ENCODE data around the gene ST6GAL1.
A peak's percentile ranks its signal among the peaks of the same experiment; 100 is the strongest.

The ST6GAL1 gene

DNA sequence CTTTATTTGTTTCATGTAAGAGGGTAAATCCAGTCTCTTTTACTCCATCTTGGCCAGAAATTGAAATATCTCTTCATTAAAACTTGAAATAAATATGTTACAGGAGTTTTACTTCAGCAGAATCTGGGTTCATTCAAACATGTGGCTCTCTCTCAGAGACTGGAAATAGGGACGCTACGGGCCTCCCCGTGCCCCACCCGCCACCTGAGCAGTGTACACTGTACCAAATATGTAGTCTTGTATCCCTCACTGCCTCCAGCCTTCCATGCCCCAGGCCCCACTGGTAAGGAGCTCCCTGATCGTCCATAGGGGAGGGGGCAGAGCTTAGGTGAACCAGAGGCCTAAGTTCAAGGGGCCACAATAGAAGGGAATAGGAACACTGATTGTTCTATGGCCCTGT is 172.9 kb downstream of the ST6GAL1 start:
- Mint-ChIP-seq H3K36me3 (ENCODE audit: low read depth) (peaks cover 6% of the 10 kb centered on the region), H3K27me3 (ENCODE audit: low read depth) (no peaks in the 10 kb centered on the region), H3K9me3 (peaks cover 16% of the 10 kb centered on the region), H3K4me1 (peaks cover 12% of the 10 kb centered on the region), H3K27ac (peak overlapping the region in 1 of 3 experiments; percentile 96), H3K4me3 (no peak overlapping the region)
- TF ChIP-seq, protein P1, sequence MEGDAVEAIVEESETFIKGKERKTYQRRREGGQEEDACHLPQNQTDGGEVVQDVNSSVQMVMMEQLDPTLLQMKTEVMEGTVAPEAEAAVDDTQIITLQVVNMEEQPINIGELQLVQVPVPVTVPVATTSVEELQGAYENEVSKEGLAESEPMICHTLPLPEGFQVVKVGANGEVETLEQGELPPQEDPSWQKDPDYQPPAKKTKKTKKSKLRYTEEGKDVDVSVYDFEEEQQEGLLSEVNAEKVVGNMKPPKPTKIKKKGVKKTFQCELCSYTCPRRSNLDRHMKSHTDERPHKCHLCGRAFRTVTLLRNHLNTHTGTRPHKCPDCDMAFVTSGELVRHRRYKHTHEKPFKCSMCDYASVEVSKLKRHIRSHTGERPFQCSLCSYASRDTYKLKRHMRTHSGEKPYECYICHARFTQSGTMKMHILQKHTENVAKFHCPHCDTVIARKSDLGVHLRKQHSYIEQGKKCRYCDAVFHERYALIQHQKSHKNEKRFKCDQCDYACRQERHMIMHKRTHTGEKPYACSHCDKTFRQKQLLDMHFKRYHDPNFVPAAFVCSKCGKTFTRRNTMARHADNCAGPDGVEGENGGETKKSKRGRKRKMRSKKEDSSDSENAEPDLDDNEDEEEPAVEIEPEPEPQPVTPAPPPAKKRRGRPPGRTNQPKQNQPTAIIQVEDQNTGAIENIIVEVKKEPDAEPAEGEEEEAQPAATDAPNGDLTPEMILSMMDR (IDR thresholded peaks at IDR 0.05; ENCODE audit: unreplicated experiment in 3 of 3) = no peak

DNA sequence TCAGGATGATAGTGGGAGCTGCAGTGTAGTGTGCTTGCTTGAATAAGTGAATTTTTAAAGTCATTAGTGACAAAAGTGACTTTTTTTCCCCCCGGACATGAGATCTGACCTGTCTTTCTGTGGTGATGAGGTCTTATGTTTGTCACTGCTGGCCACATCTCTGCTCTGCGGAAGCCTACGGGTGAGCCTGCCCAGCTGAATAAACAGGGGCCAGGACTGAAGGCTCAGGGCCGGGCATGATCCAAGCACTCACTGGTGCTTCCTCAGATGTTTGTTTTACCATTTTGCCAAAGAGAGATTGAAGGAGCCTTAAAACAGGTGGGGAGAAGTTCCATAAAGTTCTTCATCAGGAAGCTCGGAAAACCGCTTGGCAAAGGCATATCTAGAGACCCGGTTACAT is 174.0 kb downstream of the ST6GAL1 start:
- H3K4me3 Mint-ChIP-seq = no peak overlapping the region
- TF ChIP-seq, protein P1 (IDR thresholded peaks at IDR 0.05; ENCODE audit: unreplicated experiment in 3 of 3) = no peak
- H3K36me3 Mint-ChIP-seq (ENCODE audit: low read depth) = no peaks in the 10 kb centered on the region
- H3K4me1 Mint-ChIP-seq = peaks cover 12% of the 10 kb centered on the region
- peaks cover 5% of the 10 kb centered on the region for H3K9me3 Mint-ChIP-seq
- H3K27me3 Mint-ChIP-seq (ENCODE audit: low read depth) = no peaks in the 10 kb centered on the region
- H3K27ac Mint-ChIP-seq = peak overlapping the region in 2 of 3 experiments; percentile 32 to 78

DNA sequence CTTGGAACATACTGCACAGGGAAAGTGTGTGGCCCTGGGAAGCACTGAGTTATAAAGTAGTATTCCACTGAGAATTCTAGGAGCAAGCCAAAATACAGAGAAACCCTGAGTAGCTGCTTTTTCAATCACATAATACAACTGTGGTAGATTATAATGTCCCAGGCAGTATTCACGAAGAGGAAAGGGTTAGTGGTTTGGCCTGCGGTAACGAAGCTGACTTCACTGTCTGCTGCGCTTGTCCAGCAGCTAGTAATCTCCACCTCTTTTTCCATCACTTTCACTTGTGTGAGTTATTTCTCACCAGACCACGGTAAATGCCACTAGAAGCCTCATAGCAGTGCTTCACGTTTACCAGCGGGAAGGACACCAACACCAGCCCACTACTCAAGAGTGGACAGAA is 174.6 kb downstream of the ST6GAL1 start:
- Mint-ChIP-seq H3K27me3 (ENCODE audit: low read depth) (no peaks in the 10 kb centered on the region), H3K27ac (peak overlapping the region in 2 of 3 experiments; percentile 78 to 86), H3K9me3 (no peaks in the 10 kb centered on the region), H3K4me3 (peak overlapping the region in 1 of 3 experiments; percentile 44), H3K36me3 (ENCODE audit: low read depth) (no peaks in the 10 kb centered on the region), H3K4me1 (peaks cover 12% of the 10 kb centered on the region)
- TF ChIP-seq, protein P1 (IDR thresholded peaks at IDR 0.05; ENCODE audit: unreplicated experiment in 3 of 3) = no peak

DNA sequence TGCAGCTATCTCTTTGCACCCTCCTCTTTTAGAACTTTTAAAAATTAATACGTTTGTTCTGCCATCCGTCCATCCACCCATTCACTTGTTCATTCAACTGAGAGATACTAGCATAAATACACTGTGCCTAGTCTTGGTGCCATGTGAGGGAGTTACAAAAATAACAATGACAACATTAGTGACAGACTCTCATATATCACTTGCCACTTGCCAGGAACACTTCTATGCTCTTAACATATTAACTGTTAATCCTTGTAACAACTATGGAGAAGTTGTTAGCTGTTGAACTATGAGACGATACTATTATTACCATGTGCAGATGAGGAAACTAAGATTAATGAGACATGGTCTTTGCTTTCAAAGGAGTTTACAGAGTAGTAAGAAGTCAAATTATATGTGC is 175.4 kb downstream of the ST6GAL1 start:
- H3K4me3 Mint-ChIP-seq = no peak overlapping the region

DNA sequence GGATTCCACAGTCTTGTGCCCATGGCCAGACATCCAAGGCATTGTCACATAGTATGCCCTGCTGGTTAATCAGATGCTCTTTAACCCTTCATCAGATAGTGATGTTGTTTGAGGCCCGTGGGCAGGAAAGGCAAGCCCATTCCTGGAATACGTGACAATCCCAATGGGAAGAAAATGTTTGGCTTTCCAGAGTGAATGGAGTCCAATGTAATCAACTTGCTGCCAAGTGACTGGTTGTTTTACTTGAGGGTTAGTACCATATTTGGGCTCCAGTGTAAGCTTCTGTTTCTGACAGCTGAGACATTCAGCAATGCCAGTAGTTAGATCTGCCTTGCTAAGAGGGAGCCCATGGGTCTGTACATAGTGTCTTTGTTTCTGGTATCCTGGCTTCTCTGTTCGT is 177.7 kb downstream of the ST6GAL1 start:
- no peak overlapping the region for H3K4me3 Mint-ChIP-seq
- no peak overlapping the region for H3K27ac Mint-ChIP-seq
- TF ChIP-seq, protein P1 (IDR thresholded peaks at IDR 0.05; ENCODE audit: unreplicated experiment in 3 of 3) = no peak
- H3K9me3 Mint-ChIP-seq = no peaks in the 10 kb centered on the region
- no peaks in the 10 kb centered on the region for H3K4me1 Mint-ChIP-seq
- no peaks in the 10 kb centered on the region for H3K36me3 Mint-ChIP-seq (ENCODE audit: low read depth)
- no peaks in the 10 kb centered on the region for H3K27me3 Mint-ChIP-seq (ENCODE audit: low read depth)

More for the DNA sequence above, 175.4 kb downstream of the ST6GAL1 start:
- H3K36me3 Mint-ChIP-seq (ENCODE audit: low read depth) = no peaks in the 10 kb centered on the region
- H3K27ac Mint-ChIP-seq = peak overlapping the region in 2 of 3 experiments; percentile 40 to 78
- TF ChIP-seq, protein P1 (IDR thresholded peaks at IDR 0.05; ENCODE audit: unreplicated experiment in 3 of 3) = no peak
- no peaks in the 10 kb centered on the region for H3K27me3 Mint-ChIP-seq (ENCODE audit: low read depth)
- H3K4me1 Mint-ChIP-seq = peaks cover 12% of the 10 kb centered on the region
- no peaks in the 10 kb centered on the region for H3K9me3 Mint-ChIP-seq

DNA sequence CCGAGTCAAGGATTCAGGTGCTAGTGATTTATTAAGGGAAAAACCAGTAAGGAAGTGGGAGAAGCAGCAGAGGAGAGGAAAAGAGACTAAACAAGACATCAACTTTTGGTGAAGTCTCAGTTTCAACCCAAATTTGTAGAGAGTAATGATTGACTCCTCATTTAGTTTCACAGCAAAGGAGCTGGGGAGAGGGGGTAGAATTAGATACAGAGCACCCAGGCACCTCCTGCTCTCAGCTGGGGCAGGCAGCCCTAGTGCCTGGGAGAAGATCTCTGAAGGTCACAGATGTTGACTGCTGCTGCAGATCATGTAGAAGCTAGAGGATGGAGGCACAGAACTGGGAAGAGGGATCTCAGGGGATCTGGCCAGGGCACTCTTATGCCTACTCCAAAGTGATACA is 179.8 kb downstream of the ST6GAL1 start:
- Mint-ChIP-seq H3K9me3 (no peaks in the 10 kb centered on the region), H3K4me1 (no peaks in the 10 kb centered on the region), H3K27ac (no peak overlapping the region), H3K4me3 (no peak overlapping the region), H3K36me3 (ENCODE audit: low read depth) (no peaks in the 10 kb centered on the region), H3K27me3 (ENCODE audit: low read depth) (no peaks in the 10 kb centered on the region)
- TF ChIP-seq, protein P1 (IDR thresholded peaks at IDR 0.05; ENCODE audit: unreplicated experiment in 3 of 3) = no peak

All from nephron (organoid).